ENCODE results near the gene KLHL22.

DNA sequence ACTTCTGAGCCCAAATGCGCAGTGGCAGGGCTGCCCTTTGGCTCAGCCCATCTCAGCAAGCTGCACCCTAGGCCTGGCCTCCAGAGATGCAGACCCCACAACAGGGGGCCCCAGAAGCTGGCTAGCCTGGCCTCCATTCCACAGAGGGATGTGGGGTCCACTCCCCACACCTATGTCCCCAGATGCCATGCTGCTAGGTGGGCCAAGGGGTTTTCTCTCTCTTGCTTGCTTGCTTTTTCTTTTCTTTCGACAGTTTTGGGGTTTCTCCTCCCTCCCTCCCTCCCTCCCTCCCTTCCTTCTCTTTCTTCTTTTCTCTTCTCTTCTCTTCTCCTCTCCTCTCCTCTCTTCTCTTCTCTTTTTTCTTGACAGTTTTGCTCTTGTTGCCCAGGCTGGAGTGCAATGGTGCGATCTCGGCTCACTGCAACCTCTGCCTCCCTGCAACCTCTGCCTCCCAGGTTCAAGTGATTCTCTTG, 67.6 kb downstream of the KLHL22 start:
- TF ChIP-seq, protein P1, sequence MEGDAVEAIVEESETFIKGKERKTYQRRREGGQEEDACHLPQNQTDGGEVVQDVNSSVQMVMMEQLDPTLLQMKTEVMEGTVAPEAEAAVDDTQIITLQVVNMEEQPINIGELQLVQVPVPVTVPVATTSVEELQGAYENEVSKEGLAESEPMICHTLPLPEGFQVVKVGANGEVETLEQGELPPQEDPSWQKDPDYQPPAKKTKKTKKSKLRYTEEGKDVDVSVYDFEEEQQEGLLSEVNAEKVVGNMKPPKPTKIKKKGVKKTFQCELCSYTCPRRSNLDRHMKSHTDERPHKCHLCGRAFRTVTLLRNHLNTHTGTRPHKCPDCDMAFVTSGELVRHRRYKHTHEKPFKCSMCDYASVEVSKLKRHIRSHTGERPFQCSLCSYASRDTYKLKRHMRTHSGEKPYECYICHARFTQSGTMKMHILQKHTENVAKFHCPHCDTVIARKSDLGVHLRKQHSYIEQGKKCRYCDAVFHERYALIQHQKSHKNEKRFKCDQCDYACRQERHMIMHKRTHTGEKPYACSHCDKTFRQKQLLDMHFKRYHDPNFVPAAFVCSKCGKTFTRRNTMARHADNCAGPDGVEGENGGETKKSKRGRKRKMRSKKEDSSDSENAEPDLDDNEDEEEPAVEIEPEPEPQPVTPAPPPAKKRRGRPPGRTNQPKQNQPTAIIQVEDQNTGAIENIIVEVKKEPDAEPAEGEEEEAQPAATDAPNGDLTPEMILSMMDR (conservative IDR thresholded peaks at IDR 0.05; ENCODE audit: low read depth, low read length) = no peak
- TF ChIP-seq EZH2phosphoT487 (IDR thresholded peaks at IDR 0.05; ENCODE audit: borderline replicate concordance, low read length) = no peak
- TF ChIP-seq EZH2 (IDR thresholded peaks at IDR 0.05; ENCODE audit: low read length, unreplicated experiment) = no peak

All from PC-3 (cell line).